A673 (cell line): ENCODE results near the gene KATNBL1. TPM values are rescaled to one million over a fixed set of nuclear protein-coding genes. Genes with fewer than 3 reads are reported as not detected.
"Not testable (repeated sequence)": the region's sequence is repeated elsewhere in the genome, so short reads cannot be mapped to it uniquely, and the experiment has no call there.

ENCODE experiments used
- BruUV-seq: library from RNA; stranded (reverse); fragments of 400-500 nt; replicated peaks from 2 replicates; lab custom pipeline; 2021; lab: Mats Ljungman, UMichigan
- CTCF ChIA-PET: fragments of 300-600 bp; sonication (Branson Sonifier 250); formaldehyde crosslinking; loops from one replicate; lab custom pipeline; 2022; ENCODE audit warnings: antibody characterized with exemption; lab: Charles Lee
- POLR2A ChIA-PET: fragments of 300-600 bp; sonication (Branson Sonifier 250); formaldehyde crosslinking; loops from one replicate; lab custom pipeline; 2022; ENCODE audit warnings: antibody characterized with exemption; ENCODE audit not compliant: low non-redundant PET; lab: Charles Lee
- DNase-seq: peaks from one replicate; pipeline ENCODE4 v3.0.0-alpha.2; 2015; ENCODE audit warnings: low spot score
- H3K27ac ChIP-seq: fragments of 200-600 bp; sonication (generic); 2 replicates; pipeline ENCODE4 v1.5.1; 2016; ENCODE audit warnings: mixed run types, low read depth, mild to moderate bottlenecking, mixed read lengths, antibody characterized with exemption, low read length; ENCODE audit not compliant: poor library complexity, severe bottlenecking
- H3K27me3 ChIP-seq: fragments of 200-600 bp; sonication (generic); replicated peaks from 2 replicates; pipeline ENCODE4 v1.6.1; 2017; ENCODE audit warnings: mixed run types, low read depth, mild to moderate bottlenecking, mixed read lengths, antibody characterized with exemption, low read length; ENCODE audit not compliant: insufficient read depth, poor library complexity
- H3K36me3 ChIP-seq: fragments of 200-600 bp; sonication (generic); 2 replicates; pipeline ENCODE4 v1.6.1; 2016; ENCODE audit warnings: mixed run types, mild to moderate bottlenecking, mixed read lengths, antibody characterized with exemption, low read length; ENCODE audit not compliant: insufficient read depth, poor library complexity, severe bottlenecking
- H3K4me1 ChIP-seq: fragments of 200-600 bp; sonication (generic); 2 replicates; pipeline ENCODE4 v1.6.1; 2017; ENCODE audit warnings: mixed run types, mild to moderate bottlenecking, mixed read lengths, antibody characterized with exemption, low read length; ENCODE audit not compliant: insufficient read depth, poor library complexity, severe bottlenecking
- H3K4me3 ChIP-seq: fragments of 200-600 bp; sonication (generic); 2 replicates; pipeline ENCODE4 v1.5.1; 2016; ENCODE audit warnings: low read depth, mixed run types, mild to moderate bottlenecking, mixed read lengths, low read length; ENCODE audit not compliant: poor library complexity, severe bottlenecking
- H3K9me3 ChIP-seq: fragments of 200-600 bp; sonication (generic); 2 replicates; pipeline ENCODE4 v1.6.1; 2016; ENCODE audit warnings: mixed run types, low read depth, mild to moderate bottlenecking, mixed read lengths, antibody characterized with exemption, low read length; ENCODE audit not compliant: poor library complexity, severe bottlenecking
- EZH2 ChIP-seq: fragments of 200-600 bp; sonication (generic); IDR thresholded peaks from 2 replicates; pipeline ENCODE4 v1.6.1; 2017; ENCODE audit warnings: borderline replicate concordance, low read depth, mild to moderate bottlenecking, mixed read lengths, antibody characterized with exemption, low read length; ENCODE audit not compliant: poor library complexity, severe bottlenecking
- intact Hi-C: fragments of 100-400 bp; cut with micrococcal nuclease; formaldehyde crosslinking; loops from one replicate; pipeline ENCODE4 v1.10.0; 2022; ENCODE audit not compliant: unreplicated experiment
- total RNA-seq: library from RNA; stranded (reverse); gene quantifications from 2 replicates; pipeline ENCODE4 v1.2.3, GENCODE V29; 2021
- TF ChIP-seq, protein P1 (sequence below): fragments of 300-800, 200-600 bp; sonication (generic); conservative IDR thresholded peaks from 2 replicates; pipeline ENCODE4 v1.5.1; 2017; ENCODE audit warnings: low read depth, mild to moderate bottlenecking, antibody characterized with exemption, low read length, moderate library complexity, mixed read lengths

Gene KATNBL1
- total RNA-seq, 1 experiment from 2014 or later = 55.1 TPM

DNA sequence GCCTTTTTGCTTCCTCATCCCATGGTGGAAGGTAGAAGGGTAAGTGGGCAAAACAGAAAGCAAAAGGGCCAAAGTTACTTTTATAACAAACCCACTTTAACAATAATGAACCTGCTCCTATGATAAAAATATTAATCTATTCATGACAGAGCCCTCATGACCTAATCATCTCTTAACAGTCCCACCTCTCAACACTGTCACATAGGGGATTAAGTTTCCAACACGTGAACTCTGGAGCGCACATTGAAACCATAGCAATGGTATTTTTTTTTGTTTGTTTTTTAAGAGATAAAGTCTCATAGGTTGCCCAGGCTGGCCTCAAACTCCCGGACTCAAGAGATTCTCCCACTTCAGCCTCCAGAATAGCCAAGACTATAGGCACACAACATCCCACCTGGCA lies 30.7 kb downstream of the KATNBL1 start:
- H3K27ac ChIP-seq = no peak overlapping the region
- TF ChIP-seq, protein P1, sequence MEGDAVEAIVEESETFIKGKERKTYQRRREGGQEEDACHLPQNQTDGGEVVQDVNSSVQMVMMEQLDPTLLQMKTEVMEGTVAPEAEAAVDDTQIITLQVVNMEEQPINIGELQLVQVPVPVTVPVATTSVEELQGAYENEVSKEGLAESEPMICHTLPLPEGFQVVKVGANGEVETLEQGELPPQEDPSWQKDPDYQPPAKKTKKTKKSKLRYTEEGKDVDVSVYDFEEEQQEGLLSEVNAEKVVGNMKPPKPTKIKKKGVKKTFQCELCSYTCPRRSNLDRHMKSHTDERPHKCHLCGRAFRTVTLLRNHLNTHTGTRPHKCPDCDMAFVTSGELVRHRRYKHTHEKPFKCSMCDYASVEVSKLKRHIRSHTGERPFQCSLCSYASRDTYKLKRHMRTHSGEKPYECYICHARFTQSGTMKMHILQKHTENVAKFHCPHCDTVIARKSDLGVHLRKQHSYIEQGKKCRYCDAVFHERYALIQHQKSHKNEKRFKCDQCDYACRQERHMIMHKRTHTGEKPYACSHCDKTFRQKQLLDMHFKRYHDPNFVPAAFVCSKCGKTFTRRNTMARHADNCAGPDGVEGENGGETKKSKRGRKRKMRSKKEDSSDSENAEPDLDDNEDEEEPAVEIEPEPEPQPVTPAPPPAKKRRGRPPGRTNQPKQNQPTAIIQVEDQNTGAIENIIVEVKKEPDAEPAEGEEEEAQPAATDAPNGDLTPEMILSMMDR = no peak
- no peak for TF ChIP-seq EZH2
- DNase-seq = no peak
- H3K27me3 ChIP-seq = no peaks in the 10 kb centered on the region
- intact Hi-C loops = no loop called here
- no peak overlapping the region for H3K4me3 ChIP-seq
- no peaks in the 10 kb centered on the region for H3K36me3 ChIP-seq
- peaks cover 10% of the 10 kb centered on the region for H3K9me3 ChIP-seq
- BruUV-seq = no TSS peak
- POLR2A ChIA-PET = no interaction called here
- CTCF ChIA-PET = no interaction called here
- no peaks in the 10 kb centered on the region for H3K4me1 ChIP-seq

GRCh38 chr15:34165987-34166573 lies 43.8 kb downstream of the KATNBL1 start:
- Histone ChIP-seq H3K36me3 (peaks cover 17% of the 10 kb centered on the region), H3K9me3 (peaks cover 12% of the 10 kb centered on the region)
- intact Hi-C loops, H3K27me3 ChIP-seq, H3K4me1 ChIP-seq, CTCF ChIA-PET, DNase-seq, H3K27ac ChIP-seq, BruUV-seq, H3K4me3 ChIP-seq, POLR2A ChIA-PET: not testable (repeated sequence)

DNA sequence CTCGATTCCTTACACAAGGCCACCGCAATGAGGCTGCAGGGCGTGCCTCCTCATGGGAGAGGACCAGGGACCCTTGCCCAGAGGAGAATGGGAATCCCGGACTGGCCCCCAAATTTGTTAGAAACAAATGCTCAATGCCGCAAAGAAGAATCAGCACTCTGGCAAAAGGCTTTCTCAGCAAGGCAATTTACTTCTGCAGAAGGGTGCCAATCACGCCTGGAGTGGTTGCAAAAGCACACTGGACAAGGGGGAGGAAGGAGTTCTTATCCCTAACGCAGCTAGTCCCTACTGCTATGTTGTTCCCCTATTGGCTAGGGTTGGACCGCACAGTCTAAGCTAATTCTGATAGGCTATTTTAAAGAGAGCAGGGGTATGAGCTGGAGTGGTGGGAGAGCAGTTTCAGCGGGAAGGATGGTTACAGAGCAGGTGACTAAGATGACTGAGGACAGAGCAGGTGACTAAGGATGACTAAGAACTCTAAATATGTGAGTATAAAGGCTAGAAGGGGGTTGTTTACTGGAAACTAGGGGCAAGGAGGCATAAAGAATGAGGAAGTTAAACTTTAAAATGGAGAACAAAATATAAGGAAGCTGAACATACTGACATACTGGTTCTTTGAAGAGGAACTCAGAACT lies 48.5 kb downstream of the KATNBL1 start:
- H3K4me1 ChIP-seq = no peaks in the 10 kb centered on the region
- no TSS peak for BruUV-seq
- CTCF ChIA-PET = no interaction called here
- DNase-seq = no peak
- peaks cover 23% of the 10 kb centered on the region for H3K36me3 ChIP-seq
- H3K27me3 ChIP-seq = no peaks in the 10 kb centered on the region
- no peak overlapping the region for H3K27ac ChIP-seq
- H3K9me3 ChIP-seq = peaks cover 18% of the 10 kb centered on the region
- no peak overlapping the region for H3K4me3 ChIP-seq
- POLR2A ChIA-PET = no interaction called here
- TF ChIP-seq EZH2 = no peak
- TF ChIP-seq, protein P1 = no peak
- intact Hi-C loops = no loop called here
